GM12892 (cell line): ENCODE results near the gene RTF2.

Experiments
- DNase-seq: peaks from one replicate; pipeline ENCODE4 v3.0.0; 2011; ENCODE audit not compliant: insufficient read length
- FAIRE-seq: peaks from 2 replicates; lab custom pipeline; 2011; peaks lifted over from hg19 to GRCh38; lab: Jason Lieb, UNC
- POLR2A ChIP-seq: IDR thresholded peaks from 2 replicates; pipeline ENCODE4 v1.6.1; 2011; ENCODE audit warnings: low read depth, low read length, control low read depth
- POLR2AphosphoS5 ChIP-seq: IDR thresholded peaks from 2 replicates; pipeline ENCODE4 v1.6.1; 2011; ENCODE audit warnings: low read depth, low read length, control low read depth
- TAF1 ChIP-seq: IDR thresholded peaks from 2 replicates; pipeline ENCODE4 v1.6.1; 2011; ENCODE audit warnings: low read depth, mild to moderate bottlenecking, control low read depth, low read length, borderline replicate concordance

The RTF2 gene

DNA sequence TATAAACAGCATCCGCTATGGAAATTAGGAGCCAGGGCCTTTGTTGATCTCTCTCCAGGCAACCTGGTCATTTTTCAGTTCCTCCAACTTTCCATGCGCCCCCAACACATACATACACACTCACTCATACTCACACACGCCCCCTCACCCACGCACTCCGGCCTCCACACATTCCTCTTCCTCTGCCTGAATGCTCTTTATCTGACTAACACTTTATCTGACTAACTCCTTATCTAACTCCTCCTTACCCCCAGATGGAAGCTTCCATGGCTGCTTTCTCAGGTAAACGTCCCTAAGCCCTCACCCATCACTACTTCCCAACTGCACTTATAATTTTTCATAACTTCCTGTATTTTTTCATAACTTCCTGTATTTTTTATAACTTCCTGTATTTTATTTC is 38.9 kb upstream of the RTF2 start:
- DNase-seq, result no peak
- TF ChIP-seq POLR2A, result no peak
- no peak for TF ChIP-seq POLR2AphosphoS5
- no peak for TF ChIP-seq TAF1
- no peak for FAIRE-seq

DNA sequence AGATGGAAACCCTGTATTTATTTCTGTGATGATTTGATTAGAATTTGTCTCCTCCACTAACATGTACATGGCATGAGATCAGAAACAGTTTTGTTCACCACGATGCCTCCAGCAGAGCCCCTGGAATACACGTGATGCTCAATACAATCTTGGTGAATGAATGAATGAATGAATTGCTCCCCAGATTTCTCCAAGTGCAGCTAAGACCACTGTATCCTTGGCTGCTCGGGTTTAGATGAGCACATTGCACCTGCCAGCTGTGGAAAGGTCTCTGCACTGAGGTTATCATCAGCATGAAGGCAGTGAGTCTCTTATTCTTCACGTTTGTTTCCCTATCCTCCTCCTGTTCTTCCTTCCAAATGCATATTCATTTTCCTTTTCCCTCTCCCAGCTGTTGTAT is 38.5 kb upstream of the RTF2 start:
- DNase-seq, result no peak

DNA sequence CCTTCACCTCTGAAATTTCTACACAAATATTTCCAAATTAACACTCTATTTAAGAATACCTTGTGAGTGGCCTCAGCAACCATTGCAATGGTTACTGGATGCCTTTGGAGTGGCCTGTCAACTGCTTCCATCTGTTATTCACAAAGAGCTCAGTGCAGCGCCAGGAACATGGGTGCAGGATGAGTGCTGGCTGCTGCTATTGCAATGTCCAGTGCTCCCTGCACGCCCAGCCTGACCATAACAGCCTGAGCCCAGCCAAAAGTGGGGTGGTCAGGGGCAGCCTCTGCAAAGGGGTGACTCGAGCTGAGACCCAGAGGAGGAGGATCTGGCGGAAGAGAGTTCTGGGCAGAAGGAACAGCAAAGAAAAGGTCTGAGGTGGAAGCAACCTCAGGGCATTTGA is 38.0 kb upstream of the RTF2 start:
- DNase-seq (no peak), FAIRE-seq (no peak)
- TF ChIP-seq POLR2AphosphoS5 (no peak), POLR2A (no peak), TAF1 (no peak)

More for the DNA sequence above, 38.5 kb upstream of the RTF2 start:
- FAIRE-seq, result no peak
- TF ChIP-seq TAF1, result no peak
- TF ChIP-seq POLR2AphosphoS5, result no peak
- no peak for TF ChIP-seq POLR2A

DNA sequence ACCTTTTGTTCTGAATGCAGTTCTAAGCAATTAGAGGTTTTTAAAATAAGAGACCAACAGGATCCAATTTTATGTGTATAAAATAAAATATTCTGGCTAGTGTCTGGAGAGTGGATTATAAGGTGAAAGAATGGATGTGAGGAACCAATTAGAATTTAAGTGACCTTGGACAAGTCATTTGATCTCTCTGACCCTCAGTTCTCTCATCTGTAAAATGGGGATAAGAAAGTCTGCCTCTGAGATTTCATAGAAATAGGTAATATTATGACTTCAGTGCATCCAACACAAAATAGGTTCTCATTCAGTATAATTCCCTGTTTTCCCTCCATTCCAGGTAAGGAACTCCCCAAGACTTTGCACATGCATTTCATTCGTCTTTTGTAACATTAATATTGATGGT is 37.5 kb upstream of the RTF2 start:
- no peak for FAIRE-seq
- no peak for DNase-seq
- TF ChIP-seq POLR2A (no peak), TAF1 (no peak), POLR2AphosphoS5 (no peak)

DNA sequence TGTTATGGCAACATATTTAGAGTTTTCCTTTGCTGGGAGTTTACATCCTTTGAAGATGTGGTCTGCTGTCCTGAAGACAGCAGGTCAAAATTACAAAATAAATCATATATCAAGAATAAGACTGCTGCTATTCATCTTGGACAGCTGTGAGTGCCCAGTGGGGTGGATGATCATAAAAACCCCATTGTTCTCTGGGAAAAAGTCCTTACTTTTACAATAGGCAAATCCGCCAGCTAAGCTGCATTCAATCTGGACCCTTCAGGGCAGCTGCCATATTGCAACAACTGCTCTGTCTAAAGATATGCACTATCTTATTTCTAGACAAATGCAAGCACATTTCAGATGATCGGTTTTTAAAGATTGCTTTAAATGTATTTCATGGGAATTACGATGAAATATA is 37.0 kb upstream of the RTF2 start:
- DNase-seq (no peak), FAIRE-seq (no peak)
- no peak for TF ChIP-seq POLR2AphosphoS5
- TF ChIP-seq TAF1, result no peak
- TF ChIP-seq POLR2A, result no peak

DNA sequence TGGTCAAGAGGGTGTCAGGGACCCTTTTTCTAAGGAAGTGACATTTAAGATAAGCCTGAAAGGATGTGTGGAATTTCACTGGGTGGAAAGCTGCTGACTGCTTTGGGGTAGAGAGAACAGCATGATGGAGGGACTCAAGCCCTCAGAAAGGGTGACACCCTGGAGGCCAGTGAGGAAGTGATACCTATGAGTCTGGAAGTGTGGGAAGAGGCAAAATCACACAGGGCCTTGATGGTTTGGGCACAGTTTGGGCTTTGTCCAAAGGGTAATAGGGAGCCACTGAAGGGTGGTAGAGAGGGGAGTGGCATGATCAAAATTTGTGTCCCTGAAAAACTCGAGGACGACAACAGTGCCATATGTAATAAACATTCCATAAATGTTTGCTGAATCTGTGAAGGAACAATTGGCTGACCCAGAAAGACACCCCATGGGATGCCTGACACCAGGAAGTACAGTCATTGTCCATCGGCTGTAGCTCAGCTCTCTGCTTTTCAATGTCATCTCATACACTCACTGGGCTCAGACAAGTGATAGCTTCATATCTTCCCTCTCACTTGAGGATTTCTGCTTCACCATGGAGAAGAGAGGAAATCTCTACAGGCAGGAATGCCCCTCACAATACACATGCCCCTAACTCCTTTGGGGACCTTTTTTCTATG is 35.1 kb upstream of the RTF2 start:
- TF ChIP-seq TAF1 (no peak), POLR2A (no peak), POLR2AphosphoS5 (no peak)
- FAIRE-seq, result no peak

DNA sequence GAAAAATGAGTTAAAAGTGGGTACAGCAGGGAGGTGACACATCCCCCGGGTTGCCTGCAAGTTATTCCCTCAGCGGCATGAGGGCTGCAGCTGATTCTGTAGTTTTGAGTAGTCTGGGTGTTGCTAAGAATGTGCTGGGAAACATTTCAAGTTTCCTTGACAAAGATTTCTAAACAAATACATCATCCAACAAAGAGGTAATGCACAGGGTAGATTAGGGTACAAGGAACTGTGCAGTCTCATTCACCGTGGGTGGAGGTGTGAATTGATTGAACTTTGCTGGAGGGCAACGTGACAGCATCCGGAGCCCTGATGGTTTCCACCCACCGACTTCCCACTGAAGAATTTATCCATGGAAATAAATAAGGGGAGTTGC is 34.6 kb upstream of the RTF2 start:
- no peak for TF ChIP-seq POLR2A
- no peak for TF ChIP-seq POLR2AphosphoS5
- TF ChIP-seq TAF1, result no peak
- DNase-seq, result no peak
- no peak for FAIRE-seq

More for the DNA sequence above, 35.1 kb upstream of the RTF2 start:
- no peak for DNase-seq

DNA sequence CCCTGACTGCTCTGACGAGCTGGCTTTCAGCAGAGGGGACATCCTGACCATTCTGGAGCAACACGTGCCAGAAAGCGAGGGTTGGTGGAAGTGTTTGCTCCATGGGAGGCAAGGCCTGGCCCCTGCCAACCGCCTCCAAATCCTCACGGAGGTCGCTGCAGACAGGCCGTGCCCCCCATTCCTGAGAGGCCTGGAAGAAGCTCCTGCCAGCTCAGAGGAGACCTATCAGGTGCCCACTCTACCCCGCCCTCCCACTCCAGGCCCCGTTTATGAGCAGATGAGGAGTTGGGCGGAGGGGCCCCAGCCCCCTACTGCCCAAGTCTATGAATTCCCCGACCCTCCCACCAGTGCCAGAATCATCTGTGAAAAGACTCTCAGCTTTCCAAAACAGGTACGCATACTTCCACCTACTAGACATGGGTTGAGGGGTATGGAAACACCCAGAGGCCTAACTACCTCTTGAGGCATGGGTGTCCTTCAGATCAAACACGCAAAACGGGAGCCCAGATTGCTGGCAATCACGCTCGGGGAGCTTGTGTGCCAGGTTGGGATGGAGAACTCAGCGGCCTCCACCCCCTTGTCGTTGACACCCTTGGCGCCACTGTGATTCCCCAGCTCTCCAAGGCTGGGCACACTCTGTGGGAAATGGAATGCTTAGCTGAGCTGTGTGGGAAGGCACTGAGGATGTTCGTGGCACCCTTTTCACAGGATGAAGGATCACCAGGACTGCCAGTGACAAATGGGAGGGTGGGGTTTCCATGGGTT is 31.0 kb upstream of the RTF2 start:
- no peak for DNase-seq
- no peak for FAIRE-seq
- no peak for TF ChIP-seq POLR2A
- no peak for TF ChIP-seq TAF1

DNA sequence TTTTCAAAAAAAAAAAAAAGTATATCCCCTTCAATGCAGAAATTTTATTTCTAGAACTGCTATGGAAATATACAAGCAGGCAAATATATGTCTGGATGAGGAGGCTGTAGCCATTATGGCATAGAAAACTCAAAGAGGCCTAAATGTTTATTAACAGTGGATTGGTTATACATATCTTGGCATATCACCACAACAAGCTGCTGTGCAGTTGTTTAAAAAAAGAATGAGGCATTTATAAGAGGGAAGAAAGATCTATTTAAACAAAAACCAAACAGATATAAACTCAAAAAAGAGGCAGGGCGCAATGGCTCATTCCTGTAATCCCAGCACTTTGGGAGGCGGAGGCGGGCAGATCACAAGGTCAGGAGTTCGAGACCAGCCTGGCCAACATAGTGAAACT is 30.1 kb upstream of the RTF2 start:
- no peak for FAIRE-seq
- no peak for TF ChIP-seq POLR2AphosphoS5
- no peak for TF ChIP-seq TAF1
- TF ChIP-seq POLR2A, result no peak
- DNase-seq, result no peak

DNA sequence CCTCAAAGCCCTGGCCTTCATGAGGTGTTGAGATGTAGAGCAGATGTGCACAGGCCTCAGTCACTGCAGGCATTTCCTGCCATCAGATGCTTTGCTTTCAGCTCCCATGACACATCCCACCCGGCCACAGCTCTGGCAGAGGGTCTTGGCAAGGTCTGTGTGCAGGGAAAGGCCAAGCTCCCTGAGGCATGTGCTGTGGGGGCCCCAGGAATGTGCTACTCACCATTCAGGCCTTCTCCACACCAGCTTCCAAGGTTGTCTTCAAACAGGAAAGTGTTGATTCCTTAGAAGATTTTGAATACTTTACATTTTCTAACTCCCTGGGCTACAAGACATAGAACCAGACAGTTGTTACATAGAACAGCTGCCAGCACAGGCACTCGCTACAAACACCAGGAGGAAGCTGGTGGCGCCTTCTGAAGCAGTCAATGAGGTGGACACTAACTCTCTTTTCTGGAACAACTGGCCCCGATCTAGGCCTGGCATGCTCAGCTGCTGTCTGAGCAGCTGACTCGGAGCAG is 28.6 kb upstream of the RTF2 start:
- FAIRE-seq, result no peak
- no peak for TF ChIP-seq TAF1
- TF ChIP-seq POLR2A, result no peak
- no peak for TF ChIP-seq POLR2AphosphoS5
- no peak for DNase-seq

DNA sequence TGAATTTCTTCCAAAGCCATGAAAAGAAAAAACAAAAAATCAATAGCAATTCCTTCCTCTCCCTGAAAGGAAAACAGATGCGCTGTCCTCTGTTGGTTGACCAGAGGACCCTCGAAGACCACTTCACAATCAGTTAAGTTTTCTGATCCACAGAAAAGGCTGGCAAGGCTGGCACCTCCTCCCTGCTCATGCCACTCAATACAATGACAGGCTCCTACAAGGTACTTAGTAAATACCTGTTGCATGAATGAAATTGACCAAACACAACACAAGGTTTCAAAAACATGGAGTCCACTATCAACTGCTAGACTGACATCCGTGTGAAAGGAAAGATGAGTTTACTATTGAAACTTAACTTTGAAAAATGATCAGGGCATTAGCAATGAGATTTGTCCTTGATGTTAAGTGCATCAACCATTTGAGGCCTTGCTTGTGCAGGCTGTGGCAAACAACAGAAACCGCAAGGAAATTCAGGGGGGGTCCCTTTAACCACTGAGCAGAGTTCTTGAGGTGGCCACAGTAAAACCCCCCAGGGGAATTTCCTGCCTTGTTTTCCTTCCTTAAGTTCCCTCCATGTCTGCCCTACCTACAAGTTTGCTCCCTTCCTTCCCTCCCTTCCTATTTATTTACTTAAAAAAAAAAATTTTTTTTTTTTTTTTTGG is 27.9 kb upstream of the RTF2 start:
- DNase-seq, result no peak
- no peak for FAIRE-seq
- TF ChIP-seq POLR2AphosphoS5 (no peak), TAF1 (no peak), POLR2A (no peak)
